ENCODE results near the gene GBX1.

DNA sequence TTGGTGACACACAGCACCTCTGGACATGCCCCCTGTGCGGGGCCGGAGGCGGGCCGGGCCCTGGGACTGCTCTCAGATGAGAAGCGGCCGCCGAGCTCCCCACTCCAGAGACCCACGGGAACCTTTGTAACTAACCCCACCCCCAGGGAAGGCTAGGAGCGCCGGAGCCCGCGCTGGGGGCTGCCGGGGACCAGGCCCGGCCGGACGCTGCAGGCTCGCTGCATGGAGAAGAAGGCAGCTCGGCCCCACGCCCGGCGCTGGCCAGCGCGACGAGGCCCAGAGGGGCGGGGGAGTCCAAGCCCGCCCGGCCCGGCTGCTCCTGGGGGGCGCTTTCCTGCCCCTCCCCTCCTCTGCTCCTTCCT lies 44.7 kb downstream of the GBX1 start:
- TF ChIP-seq, protein P1, sequence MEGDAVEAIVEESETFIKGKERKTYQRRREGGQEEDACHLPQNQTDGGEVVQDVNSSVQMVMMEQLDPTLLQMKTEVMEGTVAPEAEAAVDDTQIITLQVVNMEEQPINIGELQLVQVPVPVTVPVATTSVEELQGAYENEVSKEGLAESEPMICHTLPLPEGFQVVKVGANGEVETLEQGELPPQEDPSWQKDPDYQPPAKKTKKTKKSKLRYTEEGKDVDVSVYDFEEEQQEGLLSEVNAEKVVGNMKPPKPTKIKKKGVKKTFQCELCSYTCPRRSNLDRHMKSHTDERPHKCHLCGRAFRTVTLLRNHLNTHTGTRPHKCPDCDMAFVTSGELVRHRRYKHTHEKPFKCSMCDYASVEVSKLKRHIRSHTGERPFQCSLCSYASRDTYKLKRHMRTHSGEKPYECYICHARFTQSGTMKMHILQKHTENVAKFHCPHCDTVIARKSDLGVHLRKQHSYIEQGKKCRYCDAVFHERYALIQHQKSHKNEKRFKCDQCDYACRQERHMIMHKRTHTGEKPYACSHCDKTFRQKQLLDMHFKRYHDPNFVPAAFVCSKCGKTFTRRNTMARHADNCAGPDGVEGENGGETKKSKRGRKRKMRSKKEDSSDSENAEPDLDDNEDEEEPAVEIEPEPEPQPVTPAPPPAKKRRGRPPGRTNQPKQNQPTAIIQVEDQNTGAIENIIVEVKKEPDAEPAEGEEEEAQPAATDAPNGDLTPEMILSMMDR (IDR thresholded peaks at IDR 0.05) = no peak
- TF ChIP-seq POLR2A (IDR thresholded peaks at IDR 0.05) = no peak

All from body of pancreas (tissue), 4 donors.